NCI-H526 (cell line): ENCODE data around the gene ITFG1.

Source experiments
- DNase-seq, 2 experiments: peaks; one replicate each; lab custom pipeline; 2025; lab: John Stamatoyannopoulos, UW

Gene ITFG1

GRCh38 chr16:47460711-47461597 is at the start of gene ITFG1, which contains the start of gene PHKB:
TSS of gene ITFG1 (minus strand) at chr16:47461063. CDS start at chr16:47461045, 18 bp downstream.
TSS of gene PHKB (plus strand) at chr16:47461331. CDS start at chr16:47461351, 20 bp downstream.
- peak; percentile 82 to 94 for DNase-seq

DNA sequence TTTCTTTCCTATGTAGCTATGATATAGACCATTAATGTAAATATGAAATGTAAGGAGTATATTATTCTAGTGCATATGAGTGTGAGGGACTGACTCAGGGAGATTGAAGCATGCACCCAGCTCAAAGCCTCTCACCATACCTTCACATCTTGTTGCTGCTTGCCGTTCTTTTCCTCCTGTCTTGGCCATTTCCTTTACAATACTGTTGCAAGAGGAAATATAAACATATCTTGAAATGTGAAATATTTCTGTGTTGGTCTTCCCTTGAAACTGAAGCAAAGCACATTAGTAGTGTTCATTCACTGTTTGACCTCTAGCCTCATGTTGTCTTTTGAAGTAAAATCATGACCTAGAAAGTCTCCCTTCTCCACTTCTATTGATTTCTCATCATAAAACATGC is 46.8 kb upstream of the ITFG1 start:
- no peak for DNase-seq

- DNase-seq = no peak
These were observed 45.9 kb upstream of the ITFG1 start for GRCh38 chr16:47506800-47507199.

GRCh38 chr16:47504599-47504998 is 43.7 kb upstream of the ITFG1 start:
- no peak for DNase-seq

DNA sequence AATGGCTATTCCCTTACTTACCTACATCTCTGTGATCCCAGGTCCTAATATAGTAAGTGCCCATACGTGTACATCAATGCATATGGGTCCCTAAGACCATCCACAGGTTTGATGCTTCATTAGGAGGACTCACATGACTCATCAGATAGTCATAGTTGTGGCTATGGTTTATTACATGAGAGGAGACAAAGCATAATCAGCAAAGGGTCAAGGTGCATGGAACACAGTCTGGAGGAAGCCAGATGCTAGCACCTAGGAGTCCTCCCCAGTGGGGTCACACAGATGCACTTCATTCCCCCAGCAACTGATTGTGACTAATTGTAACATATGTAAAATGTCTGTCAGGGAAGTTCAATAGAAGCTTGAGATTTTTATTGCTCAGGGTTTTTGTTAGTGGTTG is 43.1 kb upstream of the ITFG1 start:
- no peak for DNase-seq

- DNase-seq = no peak
These were observed 38.9 kb upstream of the ITFG1 start for GRCh38 chr16:47499700-47500264.

DNA sequence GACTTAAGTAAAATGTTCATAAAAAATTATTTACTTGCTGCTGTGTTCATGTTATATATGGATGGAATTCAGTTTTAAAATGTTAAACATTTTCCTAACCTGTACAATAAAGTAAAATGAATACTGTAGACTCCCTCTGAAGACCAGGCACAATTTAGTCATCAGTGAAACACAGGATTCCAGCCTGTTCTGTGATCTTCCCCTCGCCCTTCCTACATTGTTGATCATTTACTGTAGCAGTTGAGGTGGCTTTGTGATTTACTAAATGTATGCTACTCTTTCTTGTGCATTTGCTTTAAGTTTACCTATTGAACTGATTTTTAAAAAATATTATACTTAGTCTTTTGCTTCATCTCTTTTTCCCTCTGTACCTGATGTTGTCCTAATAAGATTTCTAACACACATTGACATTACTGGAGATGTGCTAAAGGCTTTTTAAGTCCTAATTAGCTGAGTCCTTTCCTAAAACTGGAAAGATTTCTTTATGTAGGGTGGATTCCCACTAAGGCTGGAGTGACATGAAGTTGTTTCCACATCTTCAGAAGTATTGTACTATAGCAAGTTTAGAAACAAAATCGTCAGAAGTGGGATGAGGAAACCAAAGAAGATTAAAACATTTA is 38.3 kb upstream of the ITFG1 start:
- no peak for DNase-seq

GRCh38 chr16:47493381-47494337 is 32.8 kb upstream of the ITFG1 start:
- no peak for DNase-seq

- no peak for DNase-seq
These were observed 31.8 kb upstream of the ITFG1 start for GRCh38 chr16:47492428-47493377.

DNA sequence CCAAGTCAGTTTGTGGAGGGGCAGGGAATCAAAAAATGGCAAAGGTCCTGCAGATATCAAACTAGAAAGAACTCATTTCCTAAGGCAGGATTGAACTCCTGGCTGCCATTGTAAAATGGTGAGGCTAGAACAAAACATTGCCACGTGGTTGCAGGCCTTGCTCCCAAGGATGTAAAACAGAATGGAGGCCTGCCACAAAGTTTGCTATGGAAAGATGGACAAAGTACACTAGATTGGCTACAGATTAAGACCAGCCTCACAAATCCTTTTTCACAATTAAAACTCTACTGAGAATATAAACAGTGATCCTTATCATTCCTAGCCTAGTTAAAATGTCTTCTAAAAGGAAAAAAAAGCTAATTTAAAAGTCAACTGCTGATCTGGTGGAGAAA is 31.2 kb upstream of the ITFG1 start:
- DNase-seq = no peak

GRCh38 chr16:47490471-47490870 is 29.6 kb upstream of the ITFG1 start:
- no peak for DNase-seq

GRCh38 chr16:47488051-47488450 is 27.2 kb upstream of the ITFG1 start:
- DNase-seq = no peak

- DNase-seq = no peak
These were observed 26.0 kb upstream of the ITFG1 start for GRCh38 chr16:47486856-47487255.

- DNase-seq = no peak
These were observed 22.8 kb upstream of the ITFG1 start for GRCh38 chr16:47483616-47484015.

- DNase-seq = no peak
These were observed 21.0 kb upstream of the ITFG1 start for GRCh38 chr16:47481698-47482374.

DNA sequence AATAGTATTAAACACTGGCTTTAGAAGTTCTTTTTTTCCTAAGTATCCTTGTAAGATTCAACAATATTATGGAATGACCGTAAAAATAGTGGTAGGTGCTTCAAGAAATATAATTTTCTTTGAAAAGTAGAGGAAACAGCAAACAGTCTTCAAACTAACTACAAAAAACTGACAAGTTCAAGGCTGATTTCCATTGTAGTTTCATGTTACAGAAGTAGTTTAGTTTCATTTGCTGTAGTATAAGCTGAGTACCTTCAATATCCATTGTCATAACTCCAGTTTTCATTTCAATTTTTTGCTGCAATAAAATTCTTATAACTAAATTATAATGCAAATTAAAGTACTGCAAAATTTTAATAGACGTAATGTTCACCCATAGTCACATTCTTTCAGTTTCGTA is 19.5 kb upstream of the ITFG1 start:
- no peak for DNase-seq

DNA sequence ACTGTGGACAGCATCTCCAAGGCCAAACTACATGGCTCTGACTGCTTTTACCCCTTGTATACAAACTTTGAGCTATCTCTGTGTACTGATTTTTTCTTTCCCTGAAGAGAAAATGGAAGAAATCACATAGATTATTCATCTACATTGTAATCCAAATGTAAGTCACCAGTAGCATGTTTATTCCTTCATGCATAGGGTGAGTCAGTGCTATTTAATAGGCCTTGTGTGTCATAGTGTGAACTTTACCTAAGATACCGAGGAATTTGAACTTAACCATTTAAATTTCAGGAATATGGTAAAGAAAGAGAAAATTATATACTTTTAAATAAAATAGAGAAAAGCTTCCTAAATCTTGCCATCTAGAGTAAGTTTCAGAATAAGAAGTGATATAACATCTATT is 16.8 kb upstream of the ITFG1 start:
- no peak for DNase-seq

GRCh38 chr16:47476654-47477345 is 15.9 kb upstream of the ITFG1 start:
- DNase-seq = no peak

DNA sequence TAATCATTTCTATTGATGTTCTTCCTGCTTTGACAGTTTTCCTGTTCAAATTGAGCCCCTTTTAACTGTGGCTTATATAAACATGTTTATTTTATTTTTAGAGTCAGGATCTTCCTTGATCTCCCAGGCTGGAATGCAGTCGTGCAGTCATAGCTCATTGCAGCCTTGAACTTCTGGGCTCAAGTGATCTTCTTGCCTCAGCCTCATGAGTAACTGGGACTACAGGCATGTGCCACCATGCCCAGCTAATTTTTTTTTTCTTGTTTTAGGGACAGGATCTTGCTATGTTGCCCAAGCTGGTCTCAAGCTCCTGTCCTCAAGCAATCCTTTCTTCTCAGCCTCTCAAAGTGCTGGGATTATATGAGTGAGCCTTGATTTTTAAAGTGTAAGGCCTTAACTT is 14.9 kb upstream of the ITFG1 start:
- DNase-seq = no peak

DNA sequence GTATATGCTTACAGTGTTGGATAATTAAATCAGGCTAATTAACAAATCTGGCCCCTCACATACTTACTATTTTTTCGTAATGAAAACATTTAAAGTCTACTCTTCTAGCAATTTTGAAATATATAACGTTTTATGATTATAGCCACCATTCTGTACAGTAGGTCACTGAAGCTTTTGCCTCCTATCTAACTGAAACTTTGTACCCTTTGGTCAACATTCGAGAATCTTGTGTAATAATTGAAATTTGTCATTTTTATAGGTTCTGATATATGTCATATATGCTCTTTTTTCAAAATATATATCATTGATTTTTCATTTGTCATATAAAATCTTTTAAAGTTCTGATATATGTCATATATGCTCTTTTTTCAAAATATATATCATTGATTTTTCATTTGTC is 12.9 kb upstream of the ITFG1 start:
- DNase-seq = no peak
